Muscle layer of duodenum (tissue), 2 donors: Measurements from ENCODE around the gene SHC4.
"Not testable (repeated sequence)": the region's sequence is repeated elsewhere in the genome, so short reads cannot be mapped to it uniquely, and the experiment has no call there.

ENCODE experiments used
- H3K27ac ChIP-seq: one replicate; pipeline ENCODE4 v1.7.0; 2013; ENCODE audit warnings: mild to moderate bottlenecking, low read length
- H3K27me3 ChIP-seq: one replicate; pipeline ENCODE4 v1.7.0; 2013; ENCODE audit warnings: low read depth, mild to moderate bottlenecking, control low read depth, low read length
- H3K36me3 ChIP-seq, 2 donors: one replicate each; pipeline ENCODE4 v1.7.0; 2013; ENCODE audit warnings: low read length in 2 of 2, control low read depth in 1 of 2, mild to moderate bottlenecking in 1 of 2; ENCODE audit not compliant: insufficient read depth in 2 of 2, control insufficient read depth in 1 of 2
- H3K4me1 ChIP-seq, 2 donors: one replicate each; pipeline ENCODE4 v1.7.0; 2013; ENCODE audit warnings: low read length in 2 of 2, mild to moderate bottlenecking in 2 of 2, control low read depth in 1 of 2, moderate library complexity in 1 of 2; ENCODE audit not compliant: insufficient read depth in 2 of 2, control insufficient read depth in 1 of 2
- H3K4me3 ChIP-seq, 2 donors: one replicate each; pipeline ENCODE4 v1.7.0; 2013; ENCODE audit warnings: low read length in 2 of 2, low read depth in 1 of 2, mild to moderate bottlenecking in 1 of 2
- H3K9me3 ChIP-seq, 2 donors: one replicate each; pipeline ENCODE4 v1.7.0; 2013; ENCODE audit warnings: low read length in 2 of 2, control low read depth in 1 of 2, mild to moderate bottlenecking in 1 of 2; ENCODE audit not compliant: control insufficient read depth in 1 of 2
- donor health status: healthy.

Gene SHC4

DNA sequence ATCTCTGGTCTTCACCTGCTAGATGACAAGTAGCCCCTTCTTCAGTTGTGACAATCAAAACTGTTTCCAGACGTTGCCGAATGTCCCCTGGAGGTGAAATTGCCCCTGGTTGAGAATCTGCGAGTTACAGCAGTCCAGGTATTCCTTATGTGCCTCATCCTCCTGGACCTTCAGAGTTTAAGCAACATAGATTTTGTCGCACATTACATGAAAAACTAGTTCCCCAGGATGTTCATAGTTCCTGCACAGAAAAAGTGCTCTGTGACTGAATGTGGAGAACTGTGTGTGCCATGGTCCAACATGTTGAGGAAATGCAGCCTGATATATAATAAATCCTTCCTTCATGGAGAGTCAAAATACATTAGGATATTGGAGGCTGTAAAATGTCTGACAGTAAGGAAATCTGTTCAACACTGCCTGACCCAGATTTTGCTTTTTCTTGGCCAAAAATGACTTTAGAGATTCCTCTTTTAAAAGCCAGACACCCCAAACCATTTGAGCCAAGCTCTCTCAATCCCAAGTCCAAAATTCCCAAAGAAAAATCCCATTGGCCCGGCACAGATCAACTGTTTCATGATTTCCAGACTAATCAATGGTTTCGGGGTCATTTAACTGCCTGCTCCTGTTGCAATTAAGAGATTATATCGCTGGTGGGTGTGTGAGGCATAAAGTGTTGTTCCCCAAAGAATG is 20.4 kb upstream of the SHC4 start:
- Histone ChIP-seq H3K27ac (peak overlapping the region; percentile 3), H3K9me3 (no peaks in the 10 kb centered on the region), H3K36me3 (peaks cover 6 to 7% of the 10 kb centered on the region in 2 donors), H3K4me3 (no peak overlapping the region), H3K27me3 (no peaks in the 10 kb centered on the region), H3K4me1 (peaks cover 3 to 11% of the 10 kb centered on the region in 2 donors)

DNA sequence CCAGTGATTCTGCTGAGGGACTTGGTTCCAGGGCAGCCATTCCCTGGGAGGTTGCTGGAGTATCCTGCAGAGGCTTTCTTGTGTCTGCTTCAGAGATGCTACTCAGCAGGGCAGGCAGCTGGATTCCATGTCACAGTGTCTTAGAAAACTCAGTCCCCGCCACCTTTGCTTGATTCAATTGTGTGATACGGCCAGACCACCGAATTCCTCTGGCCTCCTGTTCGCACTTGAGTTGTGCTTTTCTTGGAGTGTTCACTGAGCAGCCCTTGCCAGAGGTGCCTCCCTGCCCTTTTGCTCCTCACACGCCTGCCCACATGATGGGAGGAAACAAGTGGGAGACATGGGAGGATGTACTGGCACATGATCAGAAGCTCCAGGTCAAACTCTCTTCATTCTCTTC is 19.6 kb upstream of the SHC4 start:
- H3K4me3 ChIP-seq, result no peak overlapping the region
- H3K27me3 ChIP-seq, result no peaks in the 10 kb centered on the region
- peaks cover 5% of the 10 kb centered on the region in 2 donors for H3K36me3 ChIP-seq
- peaks cover 3 to 11% of the 10 kb centered on the region in 2 donors for H3K4me1 ChIP-seq
- no peaks in the 10 kb centered on the region for H3K9me3 ChIP-seq
- no peak overlapping the region for H3K27ac ChIP-seq

DNA sequence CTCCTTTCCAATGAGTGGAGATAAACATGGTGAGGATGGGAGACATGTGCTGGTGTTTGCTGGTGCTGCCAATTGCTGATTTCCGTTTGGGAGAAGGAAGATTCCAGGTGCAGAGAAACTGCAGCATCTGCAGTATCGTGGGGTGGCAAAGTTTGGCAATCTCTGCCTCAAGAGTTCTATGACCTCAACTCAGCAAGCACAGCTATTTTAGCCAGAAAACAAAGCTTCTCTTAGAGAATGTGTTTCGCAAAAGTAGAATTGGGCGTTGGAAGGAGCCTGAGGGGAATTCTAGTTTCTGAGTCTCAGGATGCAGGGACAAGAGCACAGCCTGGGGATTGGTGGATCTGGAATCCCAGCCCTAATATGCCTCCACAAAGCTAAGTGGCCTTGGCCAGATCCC is 18.2 kb upstream of the SHC4 start:
- H3K27me3 ChIP-seq, result no peaks in the 10 kb centered on the region
- no peak overlapping the region for H3K4me3 ChIP-seq
- H3K4me1 ChIP-seq, result peaks cover 3 to 11% of the 10 kb centered on the region in 2 donors
- H3K27ac ChIP-seq, result no peak overlapping the region
- H3K9me3 ChIP-seq, result no peaks in the 10 kb centered on the region
- no peaks in the 10 kb centered on the region for H3K36me3 ChIP-seq

DNA sequence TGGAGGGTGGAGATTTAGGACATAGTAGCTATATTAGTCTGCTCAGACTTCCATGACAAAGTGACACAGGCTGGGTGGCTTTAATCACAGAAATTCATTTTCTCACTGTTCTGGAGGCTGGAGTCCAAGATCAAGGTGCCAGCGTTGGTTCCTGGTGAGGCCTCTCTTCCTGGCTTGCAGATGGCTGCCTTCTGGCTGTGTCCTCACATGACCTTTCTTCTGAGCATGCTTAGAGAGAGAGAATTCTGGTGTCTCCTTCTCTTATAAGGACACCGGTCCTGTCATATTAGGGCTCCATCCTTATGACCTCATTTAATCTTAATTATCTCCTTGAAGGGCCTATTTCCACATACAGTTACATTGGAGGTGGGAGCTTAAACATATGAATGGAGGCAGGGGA is 14.9 kb upstream of the SHC4 start:
- H3K4me3 ChIP-seq, result no peak overlapping the region
- peaks cover 0 to 5% of the 10 kb centered on the region in 2 donors for H3K4me1 ChIP-seq
- no peaks in the 10 kb centered on the region for H3K9me3 ChIP-seq
- no peaks in the 10 kb centered on the region for H3K36me3 ChIP-seq
- no peaks in the 10 kb centered on the region for H3K27me3 ChIP-seq
- no peak overlapping the region for H3K27ac ChIP-seq

DNA sequence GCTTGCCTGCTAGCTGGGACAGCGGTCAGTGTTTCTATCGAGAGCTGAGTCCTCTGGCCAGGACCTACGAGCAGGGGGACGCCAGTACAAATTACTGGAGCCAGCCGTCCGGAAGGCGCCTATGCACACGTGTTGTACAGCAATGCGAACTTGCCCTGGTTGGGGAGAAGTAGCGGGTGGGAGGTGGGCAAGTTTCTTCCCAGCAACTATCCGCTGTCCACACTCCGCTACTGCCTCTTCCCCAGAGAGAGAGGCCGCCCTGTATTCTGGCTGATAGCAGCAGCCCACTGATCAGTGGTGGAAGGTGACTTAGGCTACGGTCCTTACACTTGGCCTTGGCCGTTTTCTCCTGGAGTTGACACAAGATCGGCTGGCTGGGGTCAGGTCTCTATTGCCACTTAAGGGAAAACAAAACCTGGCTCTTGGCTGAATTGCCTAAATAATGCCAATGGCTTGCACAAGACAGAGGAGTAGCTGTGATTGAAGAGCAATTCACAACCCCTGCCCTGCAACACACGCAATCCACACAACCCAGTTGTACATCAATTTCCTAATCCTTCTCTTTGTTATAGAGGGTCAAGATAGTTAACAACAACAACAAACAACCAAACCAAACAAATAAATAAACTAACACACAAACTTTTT is 12.8 kb upstream of the SHC4 start:
- Histone ChIP-seq H3K9me3 (no peaks in the 10 kb centered on the region), H3K4me1 (peaks cover 0 to 4% of the 10 kb centered on the region in 2 donors), H3K36me3 (no peaks in the 10 kb centered on the region), H3K4me3 (peak overlapping the region in 1 of 2 donors; percentile 61), H3K27ac (peak overlapping the region; percentile 54), H3K27me3 (no peaks in the 10 kb centered on the region)

DNA sequence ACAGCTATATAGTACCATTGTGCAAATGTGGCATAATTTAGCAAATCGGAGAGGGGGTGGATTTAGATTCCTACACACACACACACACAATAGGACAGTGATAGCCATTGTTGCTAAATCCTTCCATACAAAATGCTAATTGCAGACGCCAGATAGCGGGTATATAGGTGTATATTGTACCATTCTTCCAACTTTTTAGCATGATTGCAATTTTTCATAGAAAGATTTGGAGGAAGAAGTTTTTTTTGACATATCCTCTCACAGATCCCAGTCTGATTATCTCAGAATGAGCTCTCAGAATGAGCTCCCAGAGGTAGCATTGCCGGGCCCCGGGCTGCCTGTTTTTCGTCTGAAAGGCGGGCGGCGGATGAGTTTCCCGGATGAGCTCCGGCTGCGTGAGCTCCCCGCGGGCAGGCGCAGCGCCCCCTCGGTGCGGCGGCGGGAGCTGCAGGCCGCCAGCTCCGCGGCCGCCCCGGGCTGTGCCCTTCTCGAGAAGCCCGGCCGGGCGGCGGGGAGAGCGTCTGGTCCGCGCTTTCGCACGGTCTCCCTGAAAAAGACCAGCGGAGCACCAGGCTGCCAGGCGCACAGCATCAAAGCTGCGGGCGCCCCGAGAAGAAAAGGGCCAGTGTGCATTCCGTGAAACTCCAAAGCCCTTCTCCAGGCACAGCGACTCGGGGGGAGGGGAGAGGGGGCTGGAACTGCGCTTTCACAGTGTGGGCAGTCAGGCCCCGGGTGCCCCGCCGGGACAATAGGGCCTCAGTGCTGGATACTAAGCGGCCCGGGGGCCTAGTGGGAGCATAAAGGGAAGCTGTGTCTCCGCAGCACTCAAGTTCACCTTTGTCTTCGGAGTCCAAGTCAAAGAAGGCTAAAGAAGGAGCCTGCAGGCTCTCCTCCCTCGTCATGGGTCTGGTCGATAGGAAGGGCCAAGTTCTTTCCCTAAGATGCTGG is 12.0 kb upstream of the SHC4 start:
- peak overlapping the region; percentile 73 for H3K27ac ChIP-seq
- H3K9me3 ChIP-seq, result no peaks in the 10 kb centered on the region
- no peaks in the 10 kb centered on the region for H3K36me3 ChIP-seq
- H3K4me1 ChIP-seq, result peaks cover 0 to 4% of the 10 kb centered on the region in 2 donors
- H3K4me3 ChIP-seq, result peak overlapping the region; percentile 60 to 61
- H3K27me3 ChIP-seq, result no peaks in the 10 kb centered on the region

DNA sequence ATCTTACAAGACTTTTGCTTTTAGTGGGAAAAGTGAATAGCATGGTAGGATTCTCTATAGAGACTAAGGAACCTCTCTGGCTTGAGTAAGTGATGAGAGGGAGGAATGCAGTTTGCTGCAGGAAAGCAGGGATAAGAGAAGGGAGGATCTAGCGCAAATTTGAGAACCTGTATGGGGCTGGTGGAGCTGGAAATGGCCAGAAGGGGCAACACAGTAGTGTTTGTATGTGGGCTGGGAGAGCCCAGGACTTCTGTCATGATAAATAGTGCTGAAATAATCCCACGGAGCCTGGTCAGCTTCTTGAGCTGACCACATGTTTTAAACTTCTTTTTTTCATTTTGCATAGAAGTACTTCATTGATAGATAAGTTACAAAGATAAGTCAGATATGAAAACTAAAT is 11.2 kb upstream of the SHC4 start:
- Histone ChIP-seq H3K27me3 (no peaks in the 10 kb centered on the region), H3K27ac (no peak overlapping the region), H3K4me1 (peaks cover 0 to 4% of the 10 kb centered on the region in 2 donors), H3K36me3 (no peaks in the 10 kb centered on the region), H3K9me3 (no peaks in the 10 kb centered on the region), H3K4me3 (no peak overlapping the region)

DNA sequence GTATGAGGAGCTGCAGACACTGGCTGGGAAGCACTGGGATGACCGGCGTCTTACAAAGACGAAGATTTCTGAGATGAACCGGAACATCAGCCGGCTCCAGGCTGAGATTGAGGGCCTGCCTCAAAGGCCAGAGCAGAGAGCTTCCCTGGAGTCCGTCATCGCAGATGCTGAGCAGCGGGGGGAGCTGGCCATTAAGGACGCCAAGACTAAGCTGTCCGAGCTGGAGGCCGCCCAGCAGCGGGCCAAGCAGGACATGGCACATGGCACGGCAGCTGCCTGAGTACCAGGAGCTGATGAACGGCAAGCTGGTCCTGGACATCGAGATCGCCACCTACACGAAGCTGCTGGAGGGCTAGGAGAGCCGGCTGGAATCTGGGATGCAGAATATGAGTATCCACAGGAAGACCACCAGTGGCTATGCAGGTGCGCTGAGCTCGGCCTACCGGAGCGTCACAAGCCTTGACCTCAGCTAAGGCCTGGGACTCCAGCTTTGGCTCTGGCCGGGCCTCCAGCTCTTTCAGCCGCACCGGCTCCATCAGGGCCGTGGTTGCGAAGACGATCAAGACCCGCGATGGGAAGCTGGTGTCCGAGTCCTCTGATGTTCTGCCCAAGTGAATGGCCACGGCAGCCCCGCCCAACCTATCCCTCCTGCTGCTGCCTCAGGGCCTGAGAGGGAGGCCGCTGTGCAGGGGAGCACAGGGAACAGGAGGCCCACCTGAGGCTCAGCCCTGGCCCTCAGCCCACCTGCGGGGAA is 9.2 kb upstream of the SHC4 start:
- Histone ChIP-seq H3K27ac (no peak overlapping the region), H3K36me3 (no peaks in the 10 kb centered on the region), H3K9me3 (no peaks in the 10 kb centered on the region), H3K4me3 (no peak overlapping the region), H3K27me3 (no peaks in the 10 kb centered on the region), H3K4me1 (peaks cover 0 to 4% of the 10 kb centered on the region in 2 donors)

DNA sequence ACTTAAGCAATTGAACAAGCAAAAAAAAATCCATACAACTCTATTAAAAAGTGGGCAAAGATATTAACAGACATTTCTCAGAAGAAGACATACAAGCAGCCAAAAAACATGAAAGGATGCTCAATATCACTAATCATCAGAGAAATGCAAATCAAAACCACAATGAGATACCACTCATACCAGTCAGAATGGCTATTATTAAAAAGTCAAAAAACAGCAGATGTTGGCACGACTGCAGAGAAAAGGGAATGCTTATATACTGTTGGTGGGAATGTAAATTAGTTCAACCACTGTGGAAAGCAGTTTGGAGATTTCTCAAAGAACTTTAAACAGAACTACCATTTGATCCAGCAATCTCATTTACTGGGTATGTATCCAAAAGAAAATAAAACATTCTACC is 7.2 kb upstream of the SHC4 start:
- not testable (repeated sequence) for H3K27me3 ChIP-seq, H3K27ac ChIP-seq

DNA sequence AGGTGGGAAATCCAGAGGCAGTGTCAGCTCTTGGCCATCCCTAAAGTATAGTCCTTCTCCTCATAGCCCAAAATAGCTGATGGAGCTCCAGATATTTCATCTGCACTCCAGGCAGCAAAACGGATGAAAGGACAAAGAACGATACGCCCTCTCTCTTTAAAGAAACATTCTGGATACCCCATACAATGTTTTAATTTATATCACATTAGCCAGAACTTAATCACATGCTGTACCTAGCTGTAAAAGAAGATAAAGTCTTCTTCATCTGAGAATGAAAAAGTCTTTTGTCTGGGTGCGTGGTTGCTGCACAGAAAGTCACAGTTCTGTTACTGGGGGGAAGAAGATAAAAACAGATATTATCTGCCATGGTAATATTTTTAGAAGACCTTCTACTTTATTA is 4.3 kb upstream of the SHC4 start:
- Histone ChIP-seq H3K9me3 (no peaks in the 10 kb centered on the region), H3K27me3 (no peaks in the 10 kb centered on the region), H3K27ac (no peak overlapping the region)

More for the DNA sequence above, 7.2 kb upstream of the SHC4 start:
- H3K4me1 ChIP-seq, H3K9me3 ChIP-seq, H3K4me3 ChIP-seq, H3K36me3 ChIP-seq: not testable (repeated sequence)

DNA sequence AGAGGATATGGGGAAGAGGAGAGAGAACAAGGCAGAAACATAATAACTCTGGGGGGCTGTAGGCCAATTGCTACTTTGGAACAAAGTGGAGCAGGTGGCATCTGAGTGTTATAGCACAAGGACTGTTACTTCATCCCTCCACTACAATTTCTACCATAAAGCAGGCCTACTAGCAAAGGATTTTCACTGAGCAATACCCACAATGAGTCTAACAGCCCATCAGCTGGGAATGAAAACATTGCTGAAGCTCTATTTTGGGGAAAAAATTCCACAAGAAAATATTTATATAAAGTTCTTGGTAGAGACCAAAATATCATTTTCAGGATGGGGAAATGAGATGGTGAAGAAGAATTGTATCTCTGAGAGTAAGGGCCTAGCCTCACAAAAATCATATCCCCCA is 3.6 kb upstream of the SHC4 start:
- Histone ChIP-seq H3K27me3 (no peaks in the 10 kb centered on the region), H3K27ac (no peak overlapping the region), H3K4me3 (no peak overlapping the region)

More for the DNA sequence above, 4.3 kb upstream of the SHC4 start:
- H3K4me1 ChIP-seq, result peaks cover 0 to 4% of the 10 kb centered on the region in 2 donors
- no peak overlapping the region for H3K4me3 ChIP-seq
- no peaks in the 10 kb centered on the region for H3K36me3 ChIP-seq

More for the DNA sequence above, 3.6 kb upstream of the SHC4 start:
- H3K9me3 ChIP-seq, result no peaks in the 10 kb centered on the region
- no peaks in the 10 kb centered on the region for H3K36me3 ChIP-seq
- H3K4me1 ChIP-seq, result peaks cover 4 to 5% of the 10 kb centered on the region in 2 donors
